Gastroesophageal sphincter (tissue), 2 donors: ENCODE results near the gene LLGL1.

ENCODE experiments used
- POLR2A ChIP-seq, 2 donors: fragments of 450-650 bp; IDR thresholded peaks; one replicate each; pipeline ENCODE4 v1.6.1; 2017; ENCODE audit warnings: antibody characterized with exemption in 2 of 2, mild to moderate bottlenecking in 2 of 2, moderate library complexity in 1 of 2
- POLR2AphosphoS5 ChIP-seq: sonication (generic); formaldehyde crosslinking; IDR thresholded peaks from one replicate; pipeline ENCODE4 v1.6.1; 2017; ENCODE audit warnings: antibody characterized with exemption

- TF ChIP-seq POLR2AphosphoS5 (no peak), POLR2A (IDR thresholded peaks at IDR 0.05) (no peak)
These were observed 37.2 kb downstream of the LLGL1 start for GRCh38 chr17:18262641-18263040.
